Activated CD8-positive, alpha-beta memory T cell treated with anti-CD3 and anti-CD28 coated beads for 4 hours (primary cell): ENCODE results near the gene TMSB4Y.

Source experiments
- DNase-seq, 2 donors: peaks; one replicate each; pipeline ENCODE4 v3.0.0-alpha.2; 2020; ENCODE audit warnings: low read depth in 2 of 2

TMSB4Y gene

DNA sequence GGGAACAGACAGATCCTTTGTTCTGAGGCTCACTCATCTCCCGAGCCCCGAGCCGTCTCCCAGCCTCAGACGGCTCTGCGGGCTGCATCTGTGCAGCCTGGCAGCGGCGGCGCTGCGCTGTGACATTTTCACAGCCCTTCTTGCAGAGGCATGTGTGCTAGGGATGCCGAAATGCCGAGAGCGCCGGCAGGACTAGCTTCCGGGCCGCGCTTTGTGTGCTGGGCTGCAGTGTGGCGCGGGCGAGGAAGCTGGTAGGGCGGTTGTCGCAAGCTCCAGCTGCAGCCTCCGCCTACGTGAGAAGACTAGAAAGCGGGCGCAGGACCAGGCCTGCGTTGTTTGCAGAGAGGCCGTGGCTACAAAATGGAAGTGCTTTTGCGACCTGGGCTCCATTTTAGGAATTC, at the start of gene TMSB4Y:
TSS of gene TMSB4Y (plus strand) at position 332 of the 401 bp plus-strand sequence.
- DNase-seq: peak in 1 of 2 donors; percentile 50

DNA sequence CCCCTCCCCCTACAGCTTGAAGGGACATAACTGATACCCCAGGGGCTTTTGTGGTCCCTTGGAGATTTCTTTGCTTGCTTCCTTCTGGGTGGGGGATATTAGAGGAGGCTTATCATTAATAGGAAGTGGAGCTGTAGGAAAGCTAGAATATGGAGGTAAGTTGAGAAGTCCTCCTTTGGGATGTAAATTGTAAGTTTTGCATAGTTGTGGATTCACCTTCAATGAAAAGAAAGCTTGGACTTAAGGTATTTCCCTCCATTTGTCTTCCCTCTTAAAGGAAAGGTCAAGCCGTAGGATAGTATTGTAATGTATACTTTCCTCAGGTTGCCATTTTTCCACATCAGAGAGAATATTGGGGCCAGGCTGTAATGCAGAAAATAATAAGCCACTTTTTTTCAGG, 39.5 kb upstream of the TMSB4Y start:
- no peak for DNase-seq

DNA sequence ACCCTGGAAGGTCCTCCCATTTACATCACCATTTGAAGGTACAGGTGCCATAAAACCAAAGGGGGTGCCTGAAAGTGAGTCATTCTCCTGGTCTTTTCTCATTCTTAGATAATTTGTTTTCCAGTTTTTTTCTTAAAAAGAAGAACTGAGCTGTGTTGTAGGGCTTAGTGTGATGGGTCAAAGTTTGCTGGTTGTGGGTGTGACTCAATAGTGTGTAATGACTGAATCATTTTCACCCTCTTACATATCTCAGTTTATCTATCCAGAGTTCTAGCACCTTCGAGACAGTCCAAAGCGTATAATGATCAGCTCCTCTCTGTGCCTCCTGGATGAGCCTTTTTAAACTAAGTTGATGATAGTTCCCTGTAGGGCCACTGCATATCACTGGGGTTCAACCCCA, 32.6 kb upstream of the TMSB4Y start:
- no peak for DNase-seq

DNA sequence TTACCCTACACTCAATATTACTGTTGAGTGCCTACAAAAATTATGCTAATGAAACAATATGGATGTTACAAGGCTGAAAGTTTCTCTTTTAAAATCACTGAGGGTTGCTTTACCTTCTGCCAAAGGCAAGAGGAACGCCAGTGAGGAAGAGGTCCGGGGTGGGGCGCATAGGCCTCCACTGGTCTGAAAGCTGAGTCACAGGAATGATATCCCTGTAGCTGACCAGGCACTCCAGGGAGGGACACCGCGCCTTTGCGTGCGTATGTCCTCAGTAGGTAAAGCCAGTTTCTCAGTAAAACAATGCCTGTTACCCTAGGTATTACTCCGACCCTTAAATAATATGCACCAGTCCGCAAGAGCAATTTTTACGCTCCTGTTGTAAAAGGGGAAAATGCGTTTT, 1.4 kb upstream of the TMSB4Y start:
- no peak for DNase-seq

DNA sequence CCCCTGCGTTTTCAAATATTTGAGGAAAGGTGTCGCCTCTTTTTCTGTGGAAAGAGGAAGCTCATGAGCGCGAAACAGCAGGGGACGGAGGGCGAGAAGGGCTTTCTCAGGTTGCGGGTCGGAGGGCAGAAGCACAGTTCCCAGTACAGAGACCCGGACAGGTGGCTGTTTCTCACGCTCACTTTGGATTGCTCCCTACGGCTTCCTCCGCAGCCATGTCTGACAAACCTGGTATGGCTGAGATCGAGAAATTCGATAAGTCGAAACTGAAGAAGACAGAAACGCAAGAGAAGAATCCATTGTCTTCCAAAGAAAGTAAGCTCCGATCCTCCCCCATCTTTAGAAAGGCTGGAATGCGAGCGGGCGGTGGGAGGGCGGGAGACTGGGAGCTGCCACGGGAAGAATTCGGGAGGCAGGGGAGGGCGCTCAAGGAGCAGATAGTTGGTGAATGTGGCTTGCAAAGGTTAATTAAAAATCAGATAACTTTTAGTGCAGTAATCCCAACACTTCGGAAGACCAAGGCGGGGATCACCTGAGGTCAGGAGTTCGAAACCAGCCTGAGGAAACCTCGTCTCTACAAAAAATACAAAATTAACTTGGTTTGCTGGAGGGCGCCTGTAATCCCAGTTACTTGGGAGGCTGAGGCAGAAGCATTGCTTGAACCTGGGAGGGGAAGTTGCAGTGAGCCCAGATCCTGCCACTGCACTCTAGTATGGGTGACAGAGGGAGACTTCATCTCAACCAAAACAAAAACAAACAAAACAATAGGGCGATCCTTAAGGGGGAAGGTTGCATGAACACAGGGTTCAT, 627 bp downstream of the TMSB4Y start:
- no peak for DNase-seq

DNA sequence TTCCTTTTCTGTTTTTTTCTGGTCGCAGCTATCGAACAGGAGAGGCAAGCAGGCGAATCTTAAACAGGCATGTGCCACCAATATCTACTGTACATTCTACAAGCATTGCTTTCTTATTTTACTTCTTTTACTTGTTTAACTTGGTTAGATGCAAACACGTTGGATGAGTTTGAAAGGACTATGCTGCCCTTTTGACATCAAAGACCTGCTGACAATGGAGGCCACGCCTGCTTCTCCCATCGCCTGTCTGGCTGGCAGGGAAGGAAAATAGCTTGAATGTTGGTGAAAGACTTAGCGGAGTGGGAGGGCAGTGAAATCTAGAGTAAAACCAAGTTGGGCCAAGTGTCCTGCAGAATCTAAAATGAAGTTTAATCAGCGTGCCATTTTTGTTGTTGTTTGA, 1.5 kb downstream of the TMSB4Y start:
- DNase-seq: no peak

DNA sequence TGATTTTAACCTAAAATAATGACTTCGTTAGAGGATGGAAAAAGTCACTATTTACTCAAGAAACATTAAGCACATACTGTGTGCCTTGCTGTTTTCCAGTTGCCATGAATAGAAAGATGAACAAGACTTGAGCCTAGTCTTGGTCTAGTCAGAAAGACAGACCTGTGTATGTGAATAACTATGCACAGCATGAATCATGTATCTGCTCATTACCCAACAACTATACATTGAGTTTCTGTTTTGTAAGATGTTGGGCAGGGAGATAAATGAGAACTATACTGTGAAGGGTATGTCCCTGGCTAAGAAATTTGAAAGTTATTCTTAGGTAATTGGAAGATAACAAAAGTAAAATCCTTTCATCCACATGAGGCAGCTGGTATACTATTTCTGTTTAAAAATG, 4.3 kb downstream of the TMSB4Y start:
- no peak for DNase-seq

DNA sequence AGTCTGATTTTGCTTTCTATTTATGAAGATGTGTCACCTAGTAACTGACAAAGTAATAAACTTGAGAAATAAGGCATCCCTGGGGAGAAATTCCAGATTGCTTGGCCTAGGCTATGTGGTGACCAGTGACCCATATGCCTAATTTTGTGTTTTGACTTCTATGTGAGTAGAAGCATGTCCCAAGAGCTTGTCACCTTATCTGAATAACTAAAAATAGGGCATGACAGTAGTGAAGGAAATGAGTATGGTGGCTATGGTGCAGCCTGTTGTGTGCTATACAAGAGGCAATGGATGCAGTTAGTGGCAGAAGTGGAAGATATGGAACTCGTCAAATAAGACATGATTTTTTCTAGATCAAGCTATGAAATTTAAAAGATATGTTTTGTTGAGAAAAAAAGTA, 15.3 kb downstream of the TMSB4Y start:
- DNase-seq: no peak

DNA sequence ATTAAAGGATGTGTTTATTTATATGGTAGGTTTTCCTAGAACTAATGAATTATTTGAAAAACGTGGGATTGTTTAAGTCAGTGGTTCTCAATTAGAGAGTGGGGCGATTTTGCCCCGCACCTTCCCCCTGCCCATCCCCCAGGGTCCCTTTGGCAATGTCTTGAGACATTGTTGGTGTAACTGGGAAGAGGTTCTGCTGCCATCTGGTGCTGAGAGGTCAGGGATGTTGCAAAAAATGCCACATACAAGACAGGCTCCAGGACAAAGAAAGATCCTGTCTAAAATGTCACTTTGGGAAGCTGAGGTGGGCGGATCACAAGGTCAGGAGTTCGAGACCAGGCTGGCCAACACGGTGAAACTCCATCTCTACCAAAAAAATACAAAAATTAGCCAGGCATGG, 25.8 kb downstream of the TMSB4Y start:
- DNase-seq: no peak

DNA sequence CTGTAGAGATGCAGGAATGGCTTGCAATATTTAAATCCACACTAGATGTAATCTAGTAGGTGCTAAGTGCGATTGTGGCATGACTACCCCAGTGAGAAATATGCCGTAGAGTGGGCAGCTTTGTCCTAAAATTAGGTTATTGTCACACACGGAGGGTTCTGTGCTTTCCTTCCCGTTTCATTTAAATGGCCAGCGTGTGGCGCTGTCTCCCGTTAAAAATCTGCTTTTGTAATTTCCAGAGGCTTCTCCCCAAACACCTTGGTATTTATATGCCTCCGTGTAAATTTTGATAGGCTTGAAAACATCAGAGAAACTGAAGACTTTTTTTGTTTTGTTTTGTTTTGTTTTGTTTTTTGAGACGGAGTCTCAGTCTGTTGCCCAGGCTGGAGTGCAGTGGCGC, 34.9 kb downstream of the TMSB4Y start:
- no peak for DNase-seq

DNA sequence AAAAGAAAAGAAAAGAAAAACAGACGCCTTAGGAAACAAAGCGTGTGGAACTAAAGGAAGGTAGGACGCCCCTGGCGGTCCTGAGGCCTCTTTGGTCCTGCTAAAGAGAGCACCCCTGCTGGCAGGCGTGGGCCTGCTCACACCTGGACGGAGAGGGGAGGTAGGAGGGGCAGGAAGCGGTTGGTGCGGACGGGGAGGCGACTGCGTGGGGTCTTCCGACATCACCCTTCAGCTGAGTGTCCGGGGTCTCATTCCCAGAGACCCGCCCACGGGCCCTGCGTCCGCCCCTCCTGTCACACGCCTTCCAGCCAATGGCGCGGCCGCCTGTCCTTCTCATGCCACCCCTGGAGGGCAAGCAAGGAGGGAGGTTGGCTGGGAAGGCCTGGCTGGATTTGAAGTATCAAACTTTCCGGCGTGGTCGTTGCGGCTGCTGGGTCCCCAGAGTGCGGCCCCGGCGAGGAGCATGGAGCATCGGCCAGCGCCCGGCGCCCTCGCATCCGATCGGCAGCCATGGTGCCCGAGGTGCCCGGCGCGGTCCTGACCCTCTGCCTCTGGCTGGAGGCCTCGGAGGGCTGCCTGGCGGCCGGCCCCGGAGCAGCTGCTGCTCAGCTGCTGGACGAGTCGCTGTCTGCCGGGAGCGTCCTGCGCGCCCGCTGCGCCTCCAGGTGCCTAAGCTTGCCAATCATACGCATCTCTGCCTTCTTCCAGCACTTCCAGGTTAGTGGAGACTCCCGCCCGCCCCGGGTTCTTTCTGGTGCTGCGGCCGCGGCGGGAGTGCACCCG, 47.8 kb downstream of the TMSB4Y start:
- DNase-seq: no peak

DNA sequence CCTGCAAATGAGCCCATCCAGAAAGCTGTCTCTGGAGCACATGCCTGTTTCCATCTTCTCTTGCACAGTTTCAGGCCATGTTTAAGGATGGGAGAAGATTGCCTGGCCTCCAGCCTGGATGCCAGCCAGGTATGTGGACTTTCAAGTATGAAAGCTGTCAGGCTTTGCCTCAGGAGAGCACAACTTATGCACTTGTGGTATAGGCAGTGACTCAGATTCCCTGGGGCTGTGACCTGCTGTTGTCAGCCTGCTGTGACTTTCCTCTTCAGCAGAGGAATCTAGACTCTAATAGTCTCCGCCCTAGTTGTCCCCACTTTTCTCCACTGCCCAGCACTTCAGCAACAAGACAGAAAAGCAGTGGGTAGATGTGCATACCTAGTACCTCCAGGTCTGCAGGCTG, 51.0 kb downstream of the TMSB4Y start:
- no peak for DNase-seq
